ENCODE results near the gene ALDH3A1. TPM values are rescaled to one million over a fixed set of nuclear protein-coding genes. Genes with fewer than 3 reads are reported as not detected.

The ALDH3A1 gene
- total RNA-seq, 1 donor from 2014 or later: not detected

GRCh38 chr17:19706791-19707727 lies 41.0 kb downstream of the ALDH3A1 start:
- no peak for DNase-seq (ENCODE audit: low spot score)
- Mint-ChIP-seq H3K36me3 (ENCODE audit: low read depth) (no peaks in the 10 kb centered on the region), H3K4me3 (no peak overlapping the region), H3K4me1 (ENCODE audit: low read depth) (no peaks in the 10 kb centered on the region), H3K9me3 (no peaks in the 10 kb centered on the region), H3K27me3 (ENCODE audit: insufficient read depth) (no peaks in the 10 kb centered on the region), H3K27ac (no peak overlapping the region)
- intact Hi-C loops (cut with micrococcal nuclease): no loop called here

- H3K27me3 Mint-ChIP-seq (ENCODE audit: insufficient read depth): no peaks in the 10 kb centered on the region
These were observed 42.0 kb downstream of the ALDH3A1 start for GRCh38 chr17:19705771-19706770.

GRCh38 chr17:19705201-19705600 lies 42.9 kb downstream of the ALDH3A1 start:
- no peak overlapping the region for H3K4me3 Mint-ChIP-seq
- H3K36me3 Mint-ChIP-seq (ENCODE audit: low read depth): no peaks in the 10 kb centered on the region
- no peaks in the 10 kb centered on the region for H3K4me1 Mint-ChIP-seq (ENCODE audit: low read depth)
- DNase-seq (ENCODE audit: low spot score): no peak
- H3K27me3 Mint-ChIP-seq (ENCODE audit: insufficient read depth): no peaks in the 10 kb centered on the region
- no peak overlapping the region for H3K27ac Mint-ChIP-seq
- no peaks in the 10 kb centered on the region for H3K9me3 Mint-ChIP-seq
- intact Hi-C loops (cut with micrococcal nuclease): no loop called here

More at GRCh38 chr17:19705771-19706770, 42.0 kb downstream of the ALDH3A1 start:
- Mint-ChIP-seq H3K4me3 (no peak overlapping the region), H3K27ac (no peak overlapping the region), H3K36me3 (ENCODE audit: low read depth) (no peaks in the 10 kb centered on the region), H3K4me1 (ENCODE audit: low read depth) (no peaks in the 10 kb centered on the region), H3K9me3 (no peaks in the 10 kb centered on the region)
- no peak for DNase-seq (ENCODE audit: low spot score)
- intact Hi-C loops (cut with micrococcal nuclease): no loop called here

GRCh38 chr17:19703828-19704613 lies 44.1 kb downstream of the ALDH3A1 start:
- Mint-ChIP-seq H3K27ac (no peak overlapping the region), H3K9me3 (no peaks in the 10 kb centered on the region), H3K36me3 (ENCODE audit: low read depth) (no peaks in the 10 kb centered on the region), H3K27me3 (ENCODE audit: insufficient read depth) (peaks cover 2% of the 10 kb centered on the region), H3K4me3 (no peak overlapping the region), H3K4me1 (ENCODE audit: low read depth) (no peaks in the 10 kb centered on the region)
- intact Hi-C loops (cut with micrococcal nuclease): no loop called here
- no peak for DNase-seq (ENCODE audit: low spot score)

GRCh38 chr17:19703106-19703827 lies 44.8 kb downstream of the ALDH3A1 start:
- H3K27ac Mint-ChIP-seq: no peak overlapping the region

GRCh38 chr17:19702217-19702641 lies 45.9 kb downstream of the ALDH3A1 start:
- H3K27ac Mint-ChIP-seq: no peak overlapping the region
- no peak for DNase-seq (ENCODE audit: low spot score)
- H3K4me3 Mint-ChIP-seq: no peak overlapping the region
- intact Hi-C loops (cut with micrococcal nuclease): no loop called here
- H3K27me3 Mint-ChIP-seq (ENCODE audit: insufficient read depth): peaks cover 2% of the 10 kb centered on the region
- no peaks in the 10 kb centered on the region for H3K36me3 Mint-ChIP-seq (ENCODE audit: low read depth)
- no peaks in the 10 kb centered on the region for H3K4me1 Mint-ChIP-seq (ENCODE audit: low read depth)
- H3K9me3 Mint-ChIP-seq: no peaks in the 10 kb centered on the region

More at GRCh38 chr17:19703106-19703827, 44.8 kb downstream of the ALDH3A1 start:
- no peaks in the 10 kb centered on the region for H3K9me3 Mint-ChIP-seq
- peaks cover 2% of the 10 kb centered on the region for H3K27me3 Mint-ChIP-seq (ENCODE audit: insufficient read depth)
- no peaks in the 10 kb centered on the region for H3K36me3 Mint-ChIP-seq (ENCODE audit: low read depth)
- intact Hi-C loops (cut with micrococcal nuclease): no loop called here
- H3K4me1 Mint-ChIP-seq (ENCODE audit: low read depth): no peaks in the 10 kb centered on the region
- no peak for DNase-seq (ENCODE audit: low spot score)
- H3K4me3 Mint-ChIP-seq: no peak overlapping the region

Other genes with a start within 250 kb of the ALDH3A1 start
- 0.26 and 0.44 TPM in 2 replicates for gene SLC47A1, start 214.4 kb downstream of the ALDH3A1 start, total RNA-seq
- 36.5 and 38.1 TPM in 2 replicates for gene ALDH3A2, start 99.5 kb downstream of the ALDH3A1 start, total RNA-seq
- gene SLC47A2, start 31.7 kb downstream of the ALDH3A1 start, total RNA-seq: not detected in 2 replicates
- 17.8 and 18.6 TPM in 2 replicates for gene ULK2, start 119.6 kb upstream of the ALDH3A1 start, total RNA-seq
- gene AKAP10, start 229.5 kb upstream of the ALDH3A1 start, total RNA-seq: 38.8 and 39.3 TPM in 2 replicates

Measured in activated T-helper 1 cell treated with anti-CD3 and anti-CD28 coated beads, Interleukin-12 subunit alpha, Interleukin-12 subunit beta, Interleukin-2, Interleukin-4 antibody, amounts not matched to agents 30 ng/mL and 10 ng/mL and 1 ng/mL, durations not matched to agents 14 hours and 24 hours and 36 hours (primary cell).